NK-92 (cell line): ENCODE measurements around the gene DLEC1.

Experiments
- DNase-seq: peaks from one replicate; lab custom pipeline; 2025; ENCODE audit not compliant: unreplicated experiment; lab: John Stamatoyannopoulos, UW

Gene DLEC1

GRCh38 chr3:38107911-38108648, 69.1 kb downstream of the DLEC1 start:
- no peak for DNase-seq

GRCh38 chr3:38108649-38109579, 69.9 kb downstream of the DLEC1 start:
- DNase-seq = no peak

- DNase-seq = no peak
These were observed 70.7 kb downstream of the DLEC1 start for GRCh38 chr3:38109580-38110313.

GRCh38 chr3:38110314-38111050, 71.5 kb downstream of the DLEC1 start:
- no peak for DNase-seq

GRCh38 chr3:38111201-38111600, 72.2 kb downstream of the DLEC1 start:
- DNase-seq = no peak

GRCh38 chr3:38111696-38112377, 72.8 kb downstream of the DLEC1 start:
- DNase-seq = no peak

GRCh38 chr3:38112378-38112761, 73.4 kb downstream of the DLEC1 start:
- no peak for DNase-seq

- no peak for DNase-seq
These were observed 75.3 kb downstream of the DLEC1 start for GRCh38 chr3:38114052-38114874.

- no peak for DNase-seq
These were observed 76.1 kb downstream of the DLEC1 start for GRCh38 chr3:38114875-38115644.

GRCh38 chr3:38115645-38116427, 76.8 kb downstream of the DLEC1 start:
- DNase-seq = no peak

GRCh38 chr3:38116471-38117162, 77.6 kb downstream of the DLEC1 start:
- no peak for DNase-seq

- no peak for DNase-seq
These were observed 78.2 kb downstream of the DLEC1 start for GRCh38 chr3:38117163-38117716.

- no peak for DNase-seq
These were observed 78.9 kb downstream of the DLEC1 start for GRCh38 chr3:38117748-38118420.

GRCh38 chr3:38118421-38119247, 79.6 kb downstream of the DLEC1 start:
- no peak for DNase-seq

GRCh38 chr3:38119248-38119544, 80.2 kb downstream of the DLEC1 start:
- no peak for DNase-seq
